ENCODE results near the gene PDE4B.

The PDE4B gene

DNA sequence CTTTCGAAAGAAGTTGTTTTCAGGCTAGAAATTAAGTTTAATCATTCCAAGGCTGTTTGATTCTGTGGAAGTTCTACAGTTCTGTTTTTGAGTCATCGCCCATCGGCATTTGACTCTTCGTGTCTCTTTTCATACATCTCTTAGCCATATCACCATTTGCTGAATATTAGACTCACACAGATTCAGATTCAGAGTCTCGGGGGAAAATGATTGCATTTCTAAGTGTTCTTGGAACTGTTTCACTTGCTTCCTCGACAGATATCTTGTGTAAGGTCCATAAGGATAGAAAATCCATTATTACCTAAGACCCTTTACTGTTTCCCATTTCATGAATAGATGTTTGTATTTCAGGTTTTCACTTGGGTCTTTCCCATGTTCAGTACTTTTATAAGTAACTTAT is 504.3 kb downstream of the PDE4B start:
- no peak overlapping the region for H3K4me3 ChIP-seq (ENCODE audit: low read depth in 1 of 2, low read length in 1 of 2)
- H3K27ac ChIP-seq = no peak overlapping the region
- H3K9me3 ChIP-seq = no peaks in the 10 kb centered on the region
- H3K36me3 ChIP-seq = no peaks in the 10 kb centered on the region
- TF ChIP-seq, protein P1, sequence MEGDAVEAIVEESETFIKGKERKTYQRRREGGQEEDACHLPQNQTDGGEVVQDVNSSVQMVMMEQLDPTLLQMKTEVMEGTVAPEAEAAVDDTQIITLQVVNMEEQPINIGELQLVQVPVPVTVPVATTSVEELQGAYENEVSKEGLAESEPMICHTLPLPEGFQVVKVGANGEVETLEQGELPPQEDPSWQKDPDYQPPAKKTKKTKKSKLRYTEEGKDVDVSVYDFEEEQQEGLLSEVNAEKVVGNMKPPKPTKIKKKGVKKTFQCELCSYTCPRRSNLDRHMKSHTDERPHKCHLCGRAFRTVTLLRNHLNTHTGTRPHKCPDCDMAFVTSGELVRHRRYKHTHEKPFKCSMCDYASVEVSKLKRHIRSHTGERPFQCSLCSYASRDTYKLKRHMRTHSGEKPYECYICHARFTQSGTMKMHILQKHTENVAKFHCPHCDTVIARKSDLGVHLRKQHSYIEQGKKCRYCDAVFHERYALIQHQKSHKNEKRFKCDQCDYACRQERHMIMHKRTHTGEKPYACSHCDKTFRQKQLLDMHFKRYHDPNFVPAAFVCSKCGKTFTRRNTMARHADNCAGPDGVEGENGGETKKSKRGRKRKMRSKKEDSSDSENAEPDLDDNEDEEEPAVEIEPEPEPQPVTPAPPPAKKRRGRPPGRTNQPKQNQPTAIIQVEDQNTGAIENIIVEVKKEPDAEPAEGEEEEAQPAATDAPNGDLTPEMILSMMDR (IDR thresholded peaks at IDR 0.05) = no peak
- no peaks in the 10 kb centered on the region for H3K27me3 ChIP-seq
- peaks cover 16 to 18% of the 10 kb centered on the region in 2 experiments for H3K4me1 ChIP-seq (ENCODE audit: control insufficient read depth in 1 of 2, insufficient read depth in 1 of 2, low read depth in 1 of 2, low read length in 1 of 2)

DNA sequence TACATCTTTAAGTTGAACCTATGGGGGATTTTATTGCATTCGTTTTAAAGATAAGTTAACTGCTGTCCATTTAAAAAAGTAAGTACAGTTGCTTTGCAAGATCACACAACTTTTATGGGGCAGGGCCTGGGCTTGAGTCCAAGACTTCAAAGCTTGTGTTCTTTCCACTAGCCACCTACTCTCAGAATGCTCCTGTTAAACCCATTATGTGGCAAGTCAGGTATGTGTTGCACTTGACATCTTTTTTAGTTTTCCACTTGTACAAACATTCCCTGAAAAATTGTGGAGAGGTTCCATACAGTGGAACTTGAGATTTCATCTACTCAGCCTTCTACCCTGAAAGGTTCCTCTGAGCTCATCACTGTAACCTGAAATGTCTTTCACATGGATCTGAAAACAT is 505.8 kb downstream of the PDE4B start:
- Histone ChIP-seq H3K36me3 (no peaks in the 10 kb centered on the region), H3K27me3 (no peaks in the 10 kb centered on the region), H3K27ac (no peak overlapping the region), H3K4me3 (ENCODE audit: low read depth in 1 of 2, low read length in 1 of 2) (no peak overlapping the region), H3K9me3 (no peaks in the 10 kb centered on the region), H3K4me1 (ENCODE audit: control insufficient read depth in 1 of 2, insufficient read depth in 1 of 2, low read depth in 1 of 2, low read length in 1 of 2) (peaks cover 16 to 18% of the 10 kb centered on the region in 2 experiments)
- TF ChIP-seq, protein P1 (IDR thresholded peaks at IDR 0.05) = no peak

DNA sequence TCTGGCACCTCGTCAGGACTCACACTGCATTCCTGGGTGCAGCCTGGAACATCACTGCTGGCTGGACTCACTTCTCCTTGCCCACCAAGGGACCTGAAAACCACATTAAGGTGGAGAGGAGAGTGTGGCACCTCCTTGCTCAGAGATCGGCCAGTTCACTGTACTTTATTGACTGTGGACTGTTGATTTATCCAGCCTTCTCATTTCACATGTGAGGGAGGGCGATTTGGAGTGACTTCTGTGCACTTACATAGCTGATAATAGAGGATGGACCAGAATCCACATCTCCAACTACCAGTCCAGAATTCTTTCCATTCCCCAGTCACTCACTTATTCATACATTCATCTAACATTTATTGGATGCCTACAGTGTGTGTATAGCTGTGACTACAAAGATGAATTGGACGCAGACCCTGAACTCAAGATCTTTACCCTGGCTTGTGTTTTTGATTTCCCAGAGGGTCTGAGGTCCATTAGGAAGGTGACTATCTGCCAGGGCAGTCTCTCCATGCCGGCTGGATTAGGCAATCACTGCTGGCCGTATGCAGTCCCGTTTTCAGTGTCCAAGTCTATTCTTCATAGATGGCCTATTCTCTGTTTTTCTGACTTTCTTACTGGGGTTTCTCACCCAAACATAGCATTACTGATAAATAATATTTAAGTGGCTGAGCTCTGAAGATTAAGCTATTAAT is 507.7 kb downstream of the PDE4B start:
- no peaks in the 10 kb centered on the region for H3K27me3 ChIP-seq
- H3K4me3 ChIP-seq (ENCODE audit: low read depth in 1 of 2, low read length in 1 of 2) = no peak overlapping the region
- H3K9me3 ChIP-seq = no peaks in the 10 kb centered on the region
- TF ChIP-seq, protein P1 (IDR thresholded peaks at IDR 0.05) = no peak
- H3K4me1 ChIP-seq (ENCODE audit: control insufficient read depth in 1 of 2, insufficient read depth in 1 of 2, low read depth in 1 of 2, low read length in 1 of 2) = peaks cover 16 to 18% of the 10 kb centered on the region in 2 experiments
- no peaks in the 10 kb centered on the region for H3K36me3 ChIP-seq
- no peak overlapping the region for H3K27ac ChIP-seq

DNA sequence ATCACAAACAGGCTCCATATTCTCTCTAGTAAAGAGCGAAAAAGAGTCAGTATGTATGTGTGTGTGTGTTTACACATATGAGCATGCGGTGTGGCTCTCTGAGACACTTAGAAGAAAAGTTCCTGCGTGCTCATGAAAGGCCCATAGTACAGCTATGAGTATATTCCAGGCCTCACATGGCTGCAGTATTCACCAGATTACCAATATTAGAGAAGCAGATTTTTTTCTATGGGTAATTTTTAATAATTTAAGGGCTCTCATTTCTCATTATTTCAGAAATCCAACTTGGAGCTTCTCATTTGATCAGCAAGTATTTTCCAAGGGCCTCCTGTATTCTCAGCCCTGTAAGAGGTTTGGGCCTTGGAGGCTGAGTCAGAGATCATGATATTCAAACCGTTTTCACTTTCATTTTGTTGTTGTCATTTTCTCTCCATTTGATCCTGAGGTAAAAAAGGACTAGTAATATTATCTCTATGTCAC is 508.3 kb downstream of the PDE4B start:
- peak overlapping the region; percentile 4 to 19 for H3K4me3 ChIP-seq (ENCODE audit: low read depth in 1 of 2, low read length in 1 of 2)
- peak overlapping the region; percentile 38 for H3K27ac ChIP-seq
- H3K4me1 ChIP-seq (ENCODE audit: control insufficient read depth in 1 of 2, insufficient read depth in 1 of 2, low read depth in 1 of 2, low read length in 1 of 2) = peaks cover 16 to 18% of the 10 kb centered on the region in 2 experiments
- no peaks in the 10 kb centered on the region for H3K27me3 ChIP-seq
- no peaks in the 10 kb centered on the region for H3K36me3 ChIP-seq
- TF ChIP-seq, protein P1 (IDR thresholded peaks at IDR 0.05) = no peak
- H3K9me3 ChIP-seq = no peaks in the 10 kb centered on the region

DNA sequence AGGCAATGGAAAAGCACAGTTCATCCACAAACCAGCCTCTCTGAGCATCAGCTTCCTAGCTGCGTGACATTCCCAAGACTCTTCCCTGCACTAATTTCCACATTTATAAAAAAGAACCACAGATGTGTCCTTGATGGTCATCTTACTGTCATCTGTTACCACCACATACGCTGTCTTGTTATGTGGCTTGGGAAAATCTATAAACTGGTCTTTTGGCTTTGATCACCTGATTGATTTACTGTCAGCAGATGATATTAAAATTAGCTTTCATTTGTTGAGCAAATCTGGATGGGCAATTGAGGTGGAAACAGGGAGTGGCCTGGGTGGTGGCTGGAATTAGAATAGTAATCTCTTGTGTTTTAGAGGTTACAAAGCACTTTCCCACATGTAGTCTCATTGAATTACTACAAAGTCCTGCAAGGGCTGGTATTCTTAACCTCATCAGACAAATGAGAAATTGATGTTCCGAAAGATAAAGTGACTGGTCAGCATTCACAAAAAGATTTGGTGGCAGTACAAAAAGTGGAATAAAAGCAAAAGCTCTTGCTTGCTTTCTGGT is 509.6 kb downstream of the PDE4B start:
- Histone ChIP-seq H3K4me3 (ENCODE audit: low read depth in 1 of 2, low read length in 1 of 2) (no peak overlapping the region), H3K4me1 (ENCODE audit: control insufficient read depth in 1 of 2, insufficient read depth in 1 of 2, low read depth in 1 of 2, low read length in 1 of 2) (peaks cover 10 to 13% of the 10 kb centered on the region in 2 experiments), H3K9me3 (no peaks in the 10 kb centered on the region), H3K36me3 (no peaks in the 10 kb centered on the region), H3K27ac (peak overlapping the region; percentile 38), H3K27me3 (no peaks in the 10 kb centered on the region)
- TF ChIP-seq, protein P1 (IDR thresholded peaks at IDR 0.05) = no peak

Measured in neutrophil (primary cell).